ENCODE measurements around the gene FOSL1.

The FOSL1 gene

GRCh38 chr11:65917077-65917433, 16.9 kb upstream of the FOSL1 start:
- Mint-ChIP-seq H3K27ac (peak overlapping the region; percentile 89), H3K4me1 (ENCODE audit: low read depth) (peaks cover 55% of the 10 kb centered on the region)
- intact Hi-C loops (cut with micrococcal nuclease) = loop anchor here (5.0 kb wide), 1 partner anchor 350 kb away; the partner anchor contains the start of gene RAB1B

DNA sequence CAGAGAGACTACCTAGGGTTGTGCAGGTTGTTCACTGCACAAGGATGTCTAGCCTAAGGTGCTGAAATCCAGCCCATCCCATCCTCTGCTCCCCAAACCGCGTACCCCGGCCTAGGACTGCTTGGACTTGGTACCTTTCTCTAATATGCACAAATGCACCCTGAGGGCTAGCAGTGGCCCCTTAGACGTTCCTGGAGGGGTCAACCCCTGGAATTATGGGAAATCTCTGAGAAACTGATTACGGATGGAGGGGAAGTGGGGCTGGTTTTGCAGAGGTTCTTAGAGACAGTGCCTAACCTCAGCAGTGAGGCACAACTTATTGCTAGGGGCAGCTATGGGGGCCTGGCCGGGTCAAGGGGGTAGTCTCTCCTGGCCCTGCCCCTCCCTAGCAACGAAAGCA, 16.2 kb upstream of the FOSL1 start:
- Mint-ChIP-seq H3K4me3 (peak overlapping the region; percentile 79), H3K36me3 (ENCODE audit: low read depth) (peaks cover 35% of the 10 kb centered on the region), H3K9me3 (no peaks in the 10 kb centered on the region), H3K27ac (peak overlapping the region; percentile 89), H3K27me3 (peaks cover 5% of the 10 kb centered on the region), H3K4me1 (ENCODE audit: low read depth) (peaks cover 56% of the 10 kb centered on the region)
- intact Hi-C loops (cut with micrococcal nuclease) = loop anchor here (5.0 kb wide), 1 partner anchor 351 kb away; the partner anchor contains the start of gene RAB1B

More at GRCh38 chr11:65917077-65917433, 16.9 kb upstream of the FOSL1 start:
- Mint-ChIP-seq H3K27me3 (peaks cover 2% of the 10 kb centered on the region), H3K4me3 (peak overlapping the region; percentile 79), H3K9me3 (no peaks in the 10 kb centered on the region), H3K36me3 (ENCODE audit: low read depth) (peaks cover 42% of the 10 kb centered on the region)

- H3K27me3 Mint-ChIP-seq = peaks cover 5% of the 10 kb centered on the region
- intact Hi-C loops (cut with micrococcal nuclease) = loop anchor here (5.0 kb wide), 1 partner anchor 351 kb away; the partner anchor contains the start of gene RAB1B
- H3K4me3 Mint-ChIP-seq = peak overlapping the region; percentile 62
- peak overlapping the region; percentile 89 for H3K27ac Mint-ChIP-seq
- H3K9me3 Mint-ChIP-seq = no peaks in the 10 kb centered on the region
- H3K4me1 Mint-ChIP-seq (ENCODE audit: low read depth) = peaks cover 52% of the 10 kb centered on the region
- peaks cover 29% of the 10 kb centered on the region for H3K36me3 Mint-ChIP-seq (ENCODE audit: low read depth)
Measured at GRCh38 chr11:65915821-65916251, 15.6 kb upstream of the FOSL1 start.

DNA sequence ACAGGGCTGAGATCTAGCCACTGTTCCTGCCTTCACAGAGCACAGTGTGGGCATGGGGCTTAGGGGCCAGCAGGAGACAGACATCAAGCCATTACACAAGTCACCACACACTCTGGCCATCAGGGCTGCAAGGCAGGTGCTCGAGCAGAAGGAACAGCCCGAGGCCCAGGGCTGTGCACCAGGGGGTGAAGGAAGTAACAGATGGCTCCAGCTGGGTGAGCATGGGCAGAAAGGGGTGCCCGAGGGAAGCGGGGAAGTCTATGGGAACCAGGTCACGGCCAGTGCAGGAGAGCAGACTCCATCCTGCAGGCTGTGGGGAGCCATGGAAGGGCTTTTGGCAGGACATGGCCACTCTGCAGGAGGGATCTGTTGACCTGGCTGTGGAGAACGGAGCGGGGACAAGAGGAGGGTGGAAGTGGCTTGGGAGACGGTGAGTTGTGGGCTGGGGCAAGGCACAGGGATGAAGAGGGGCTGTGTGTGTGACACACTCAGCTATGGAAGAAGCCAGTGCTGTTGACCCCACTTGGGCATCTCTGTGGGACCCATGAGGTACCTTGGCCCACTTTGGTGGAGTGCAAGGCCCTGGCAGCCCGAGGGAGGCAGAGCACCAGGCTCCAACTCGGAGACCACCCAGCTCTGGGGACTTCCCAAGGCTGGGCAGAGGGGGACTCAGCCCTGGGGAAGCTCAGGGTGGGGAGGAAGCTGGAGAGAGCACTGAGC, 15.1 kb upstream of the FOSL1 start:
- no peaks in the 10 kb centered on the region for H3K9me3 Mint-ChIP-seq
- peak overlapping the region; percentile 62 for H3K4me3 Mint-ChIP-seq
- H3K36me3 Mint-ChIP-seq (ENCODE audit: low read depth) = peaks cover 24% of the 10 kb centered on the region
- H3K27me3 Mint-ChIP-seq = peaks cover 5% of the 10 kb centered on the region
- intact Hi-C loops (cut with micrococcal nuclease) = loop anchor here (5.0 kb wide), 1 partner anchor 352 kb away; the partner anchor contains the start of gene RAB1B
- peaks cover 46% of the 10 kb centered on the region for H3K4me1 Mint-ChIP-seq (ENCODE audit: low read depth)
- H3K27ac Mint-ChIP-seq = peak overlapping the region; percentile 89

- Mint-ChIP-seq H3K27me3 (peaks cover 12% of the 10 kb centered on the region), H3K4me3 (no peak overlapping the region), H3K27ac (no peak overlapping the region), H3K9me3 (no peaks in the 10 kb centered on the region), H3K4me1 (ENCODE audit: low read depth) (peaks cover 42% of the 10 kb centered on the region), H3K36me3 (ENCODE audit: low read depth) (peaks cover 12% of the 10 kb centered on the region)
- intact Hi-C loops (cut with micrococcal nuclease) = no loop called here
Measured at GRCh38 chr11:65912845-65913244, 12.7 kb upstream of the FOSL1 start.

DNA sequence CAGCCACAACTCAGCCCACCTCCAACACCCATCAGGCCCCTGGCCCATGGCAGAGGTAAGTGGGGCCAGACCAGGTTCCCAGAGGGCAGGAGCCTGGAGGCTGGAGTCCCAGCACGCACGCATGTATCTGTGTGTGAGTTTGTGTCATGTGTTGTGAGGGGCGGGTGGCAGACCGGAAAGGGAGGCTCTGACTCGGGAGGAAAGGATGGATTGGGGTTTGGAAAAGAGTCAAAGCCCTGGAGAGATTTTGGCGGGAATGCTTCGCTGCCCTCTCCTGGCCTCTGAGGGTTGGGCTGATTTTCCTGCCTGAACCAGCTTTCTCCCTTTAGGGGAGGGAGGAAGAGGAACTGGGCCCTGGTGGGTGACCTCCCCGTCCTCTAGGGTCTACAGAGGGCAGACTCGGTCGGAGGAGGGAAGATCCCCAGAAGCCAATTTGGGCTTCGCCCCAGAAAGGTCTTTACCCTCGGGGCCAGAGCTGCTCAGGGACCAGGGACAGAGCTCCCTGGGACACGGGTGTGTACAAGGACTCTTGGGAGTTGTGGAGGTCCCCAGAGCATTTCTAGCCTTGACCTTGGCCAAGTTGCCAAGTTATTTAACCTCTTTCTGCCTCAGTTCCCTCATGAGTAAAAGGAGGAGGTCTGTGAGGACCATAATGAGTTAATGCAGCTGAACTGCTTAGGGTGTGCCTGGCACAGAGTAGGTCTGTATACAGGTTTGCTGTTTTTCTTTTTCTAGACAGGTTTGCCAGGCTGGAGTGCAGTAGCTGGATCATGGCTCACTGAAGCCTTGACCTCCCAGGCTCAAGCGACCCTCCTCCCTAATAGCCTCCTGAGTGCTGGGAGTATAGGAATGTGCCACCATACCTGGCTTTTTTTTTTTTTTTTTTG, 11.7 kb upstream of the FOSL1 start:
- Mint-ChIP-seq H3K27me3 (peaks cover 14% of the 10 kb centered on the region), H3K4me1 (ENCODE audit: low read depth) (peaks cover 36% of the 10 kb centered on the region), H3K27ac (peak overlapping the region; percentile 4), H3K9me3 (no peaks in the 10 kb centered on the region), H3K4me3 (no peak overlapping the region), H3K36me3 (ENCODE audit: low read depth) (peaks cover 7% of the 10 kb centered on the region)
- intact Hi-C loops (cut with micrococcal nuclease) = no loop called here

DNA sequence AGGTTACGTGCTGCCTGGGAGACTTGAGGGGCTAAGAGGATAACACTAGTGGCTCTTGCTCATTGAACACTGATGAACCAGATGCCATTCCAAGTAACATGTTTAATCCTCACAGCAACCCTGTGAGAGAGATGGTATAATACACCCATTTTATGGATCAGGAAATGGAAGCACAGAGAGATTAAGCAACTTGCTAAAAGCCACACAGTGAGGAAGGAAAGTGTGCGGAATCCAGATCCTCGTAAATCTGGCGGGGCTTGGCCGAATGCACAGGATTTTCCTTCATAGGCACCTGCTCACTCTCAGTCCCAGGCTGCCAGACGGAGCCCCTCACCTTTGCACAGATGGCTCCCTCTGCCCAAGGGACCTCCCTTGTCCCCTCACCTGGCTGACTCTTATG, 7.7 kb upstream of the FOSL1 start:
- Mint-ChIP-seq H3K4me3 (no peak overlapping the region), H3K4me1 (ENCODE audit: low read depth) (peaks cover 9% of the 10 kb centered on the region), H3K27ac (no peak overlapping the region), H3K9me3 (no peaks in the 10 kb centered on the region), H3K36me3 (ENCODE audit: low read depth) (no peaks in the 10 kb centered on the region), H3K27me3 (peaks cover 18% of the 10 kb centered on the region)
- intact Hi-C loops (cut with micrococcal nuclease) = no loop called here

- Mint-ChIP-seq H3K4me3 (no peak overlapping the region), H3K9me3 (no peaks in the 10 kb centered on the region), H3K27me3 (peaks cover 24% of the 10 kb centered on the region), H3K27ac (no peak overlapping the region), H3K36me3 (ENCODE audit: low read depth) (no peaks in the 10 kb centered on the region), H3K4me1 (ENCODE audit: low read depth) (peaks cover 11% of the 10 kb centered on the region)
- intact Hi-C loops (cut with micrococcal nuclease) = no loop called here
Measured at GRCh38 chr11:65906602-65907001, 6.4 kb upstream of the FOSL1 start.

- H3K36me3 Mint-ChIP-seq (ENCODE audit: low read depth) = peaks cover 6% of the 10 kb centered on the region
- intact Hi-C loops (cut with micrococcal nuclease) = no loop called here
- H3K27me3 Mint-ChIP-seq = peaks cover 17% of the 10 kb centered on the region
- peaks cover 16% of the 10 kb centered on the region for H3K4me1 Mint-ChIP-seq (ENCODE audit: low read depth)
- H3K9me3 Mint-ChIP-seq = no peaks in the 10 kb centered on the region
- no peak overlapping the region for H3K4me3 Mint-ChIP-seq
- H3K27ac Mint-ChIP-seq = no peak overlapping the region
Measured at GRCh38 chr11:65903715-65904114, 3.5 kb upstream of the FOSL1 start.

- intact Hi-C loops (cut with micrococcal nuclease) = no loop called here
- H3K27me3 Mint-ChIP-seq = peaks cover 16% of the 10 kb centered on the region
- H3K4me3 Mint-ChIP-seq = no peak overlapping the region
- peaks cover 19% of the 10 kb centered on the region for H3K4me1 Mint-ChIP-seq (ENCODE audit: low read depth)
- peaks cover 6% of the 10 kb centered on the region for H3K36me3 Mint-ChIP-seq (ENCODE audit: low read depth)
- no peak overlapping the region for H3K27ac Mint-ChIP-seq
- H3K9me3 Mint-ChIP-seq = no peaks in the 10 kb centered on the region
Measured at GRCh38 chr11:65903068-65903481, 2.9 kb upstream of the FOSL1 start.

GRCh38 chr11:65900899-65901180, 652 bp upstream of the FOSL1 start:
- Mint-ChIP-seq H3K27ac (peak overlapping the region; percentile 90), H3K4me3 (no peak overlapping the region), H3K4me1 (ENCODE audit: low read depth) (peaks cover 29% of the 10 kb centered on the region), H3K27me3 (peaks cover 14% of the 10 kb centered on the region), H3K9me3 (no peaks in the 10 kb centered on the region), H3K36me3 (ENCODE audit: low read depth) (peaks cover 16% of the 10 kb centered on the region)
- intact Hi-C loops (cut with micrococcal nuclease) = no loop called here

- Mint-ChIP-seq H3K4me3 (peak overlapping the region; percentile 83), H3K27me3 (peaks cover 13% of the 10 kb centered on the region), H3K36me3 (ENCODE audit: low read depth) (peaks cover 21% of the 10 kb centered on the region), H3K27ac (peak overlapping the region; percentile 90), H3K4me1 (ENCODE audit: low read depth) (peaks cover 38% of the 10 kb centered on the region), H3K9me3 (no peaks in the 10 kb centered on the region)
- intact Hi-C loops (cut with micrococcal nuclease) = no loop called here
Measured at GRCh38 chr11:65899356-65900124, 648 bp downstream of the FOSL1 start.

- H3K4me3 Mint-ChIP-seq = peak overlapping the region; percentile 83
- peaks cover 21% of the 10 kb centered on the region for H3K36me3 Mint-ChIP-seq (ENCODE audit: low read depth)
- H3K27ac Mint-ChIP-seq = peak overlapping the region; percentile 90
- intact Hi-C loops (cut with micrococcal nuclease) = no loop called here
- no peaks in the 10 kb centered on the region for H3K9me3 Mint-ChIP-seq
- peaks cover 46% of the 10 kb centered on the region for H3K4me1 Mint-ChIP-seq (ENCODE audit: low read depth)
- peaks cover 13% of the 10 kb centered on the region for H3K27me3 Mint-ChIP-seq
Measured at GRCh38 chr11:65898656-65899355, 1.4 kb downstream of the FOSL1 start.

Measured in dendritic cell treated with granulocyte-macrophage colony-stimulating factor and Interleukin-4, amounts not matched to agents 40 ng/mL and 50 ng/mL, for 4 days (primary cell).